Caco-2 (cell line): ENCODE measurements around the gene MS4A6E. TPM values are rescaled to one million over a fixed set of nuclear protein-coding genes. Genes with fewer than 3 reads are reported as not detected.
"Not testable (repeated sequence)": the region's sequence is repeated elsewhere in the genome, so short reads cannot be mapped to it uniquely, and the experiment has no call there.

ENCODE experiments used
- BruUV-seq: library from RNA; stranded (reverse); fragments of 400-500 nt; replicated peaks from 2 replicates; lab custom pipeline; 2021; lab: Mats Ljungman, UMichigan
- CTCF ChIA-PET: fragments of 300-600 bp; sonication (Branson Sonifier 250); formaldehyde crosslinking; loops from one replicate; lab custom pipeline; 2022; ENCODE audit warnings: antibody characterized with exemption; lab: Charles Lee
- POLR2A ChIA-PET: fragments of 300-600 bp; sonication (Branson Sonifier 250); formaldehyde crosslinking; loops from one replicate; lab custom pipeline; 2022; ENCODE audit warnings: antibody characterized with exemption; lab: Charles Lee
- DNase-seq, 2 experiments: peaks; one replicate each; pipeline versions ENCODE4 v3.0.0 to v3.0.0-alpha.2; 2020 to 2022
- H3K27me3 ChIP-seq: replicated peaks from 2 replicates; pipeline ENCODE4 v1.6.0; 2011; ENCODE audit warnings: low read length; ENCODE audit not compliant: control insufficient read depth, insufficient read depth
- H3K36me3 ChIP-seq: 2 replicates; pipeline ENCODE4 v1.5.1; 2011; ENCODE audit warnings: low read length; ENCODE audit not compliant: control insufficient read depth, insufficient read depth
- H3K4me1 ChIP-seq: fragments of 250-450 bp; sonication (Bioruptor Pico); 2 replicates; pipeline ENCODE4 v1.5.1; 2020; ENCODE audit warnings: mild to moderate bottlenecking
- H3K4me3 ChIP-seq: 2 replicates; pipeline ENCODE4 v1.5.1; 2011; ENCODE audit warnings: low read depth, mild to moderate bottlenecking, control low read depth, low read length
- H3K9me3 ChIP-seq: fragments of 250-450 bp; sonication (Bioruptor Pico); 2 replicates; pipeline ENCODE4 v1.5.1; 2020; ENCODE audit warnings: mild to moderate bottlenecking, moderate library complexity
- H3K27ac Mint-ChIP-seq: one replicate; pipeline ENCODE4 v1.8.0; 2022; ENCODE audit warnings: mixed read lengths; ENCODE audit not compliant: unreplicated experiment
- H3K27me3 Mint-ChIP-seq: one replicate; pipeline ENCODE4 v1.8.0; 2022; ENCODE audit warnings: mixed read lengths; ENCODE audit not compliant: insufficient read depth, unreplicated experiment
- H3K36me3 Mint-ChIP-seq: one replicate; pipeline ENCODE4 v1.8.0; 2022; ENCODE audit warnings: mild to moderate bottlenecking, mixed read lengths; ENCODE audit not compliant: insufficient read depth, unreplicated experiment
- H3K4me1 Mint-ChIP-seq: one replicate; pipeline ENCODE4 v1.8.0; 2022; ENCODE audit warnings: low read depth, mixed read lengths; ENCODE audit not compliant: unreplicated experiment
- H3K4me3 Mint-ChIP-seq: one replicate; pipeline ENCODE4 v1.8.0; 2022; ENCODE audit warnings: mild to moderate bottlenecking, moderate library complexity, mixed read lengths; ENCODE audit not compliant: unreplicated experiment
- H3K9me3 Mint-ChIP-seq: one replicate; pipeline ENCODE4 v1.8.0; 2022; ENCODE audit warnings: mixed read lengths; ENCODE audit not compliant: unreplicated experiment
- CTCF ChIP-seq, 2 experiments: fragments of 200-600 bp in 1 of 2; IDR thresholded peaks; 1 replicate in 1 of 2; 2 replicates in 1 of 2; pipeline versions ENCODE4 v1.5.1 to v1.8.0; 2011 to 2022; ENCODE audit warnings: antibody characterized with exemption in 1 of 2, control low read depth in 1 of 2, inconsistent platforms in 1 of 2, low read depth in 1 of 2, low read length in 1 of 2, mild to moderate bottlenecking in 1 of 2, moderate library complexity in 1 of 2; ENCODE audit not compliant: insufficient read depth in 1 of 2, severe bottlenecking in 1 of 2, unreplicated experiment in 1 of 2
- intact Hi-C: fragments of 100-400 bp; cut with micrococcal nuclease; formaldehyde crosslinking; loops from one replicate; pipeline ENCODE4 v1.10.0; 2022; ENCODE audit not compliant: unreplicated experiment
- total RNA-seq: library from RNA; stranded (reverse); gene quantifications from 2 replicates; pipeline ENCODE4 v1.2.3, GENCODE V29; 2022

MS4A6E gene
- total RNA-seq, 1 experiment from 2014 or later = not detected

GRCh38 chr11:60292145-60292544 lies 34.9 kb upstream of the MS4A6E start:
- no peaks in the 10 kb centered on the region; the same call in 1 of the 2 replicates for H3K27me3 ChIP-seq
- H3K4me3 Mint-ChIP-seq = no peak overlapping the region
- H3K9me3 Mint-ChIP-seq = peaks cover 11% of the 10 kb centered on the region
- no peaks in the 10 kb centered on the region for H3K4me1 ChIP-seq
- H3K27me3 Mint-ChIP-seq = peaks cover 7% of the 10 kb centered on the region
- no peaks in the 10 kb centered on the region for H3K9me3 ChIP-seq
- H3K36me3 Mint-ChIP-seq = no peaks in the 10 kb centered on the region
- no peaks in the 10 kb centered on the region for H3K36me3 ChIP-seq
- no peak for TF ChIP-seq CTCF (IDR thresholded peaks at IDR 0.05; ENCODE audit: insufficient read depth in 1 of 2, low read depth in 1 of 2, low read length in 1 of 2, severe bottlenecking in 1 of 2, unreplicated experiment in 1 of 2)
- no peaks in the 10 kb centered on the region for H3K4me1 Mint-ChIP-seq
- no TSS peak for BruUV-seq
- intact Hi-C loops = no loop called here
- ChIA-PET POLR2A (no interaction called here), CTCF (no interaction called here)
- H3K4me3 ChIP-seq = no peak overlapping the region
- no peak overlapping the region for H3K27ac Mint-ChIP-seq
- no peak for DNase-seq

GRCh38 chr11:60301178-60301577 lies 25.9 kb upstream of the MS4A6E start:
- no peak overlapping the region for H3K27ac Mint-ChIP-seq
- BruUV-seq = no TSS peak

GRCh38 chr11:60301884-60302283 lies 25.2 kb upstream of the MS4A6E start:
- H3K36me3 ChIP-seq, intact Hi-C loops, DNase-seq, H3K4me3 ChIP-seq, BruUV-seq, H3K4me1 Mint-ChIP-seq, H3K27ac Mint-ChIP-seq, H3K9me3 Mint-ChIP-seq, H3K27me3 ChIP-seq, H3K9me3 ChIP-seq, POLR2A ChIA-PET, H3K4me1 ChIP-seq, CTCF ChIA-PET, H3K4me3 Mint-ChIP-seq, H3K36me3 Mint-ChIP-seq: not testable (repeated sequence)
- peaks cover 10% of the 10 kb centered on the region for H3K27me3 Mint-ChIP-seq

More at GRCh38 chr11:60301178-60301577, 25.9 kb upstream of the MS4A6E start:
- Mint-ChIP-seq H3K36me3 (no peaks in the 10 kb centered on the region), H3K4me3 (no peak overlapping the region), H3K9me3 (no peaks in the 10 kb centered on the region), H3K4me1 (no peaks in the 10 kb centered on the region), H3K27me3 (peaks cover 16% of the 10 kb centered on the region)
- Histone ChIP-seq H3K27me3 (no peaks in the 10 kb centered on the region), H3K9me3 (no peaks in the 10 kb centered on the region), H3K36me3 (no peaks in the 10 kb centered on the region), H3K4me3 (no peak overlapping the region), H3K4me1 (no peaks in the 10 kb centered on the region)
- no peak for TF ChIP-seq CTCF (IDR thresholded peaks at IDR 0.05; ENCODE audit: insufficient read depth in 1 of 2, low read depth in 1 of 2, low read length in 1 of 2, severe bottlenecking in 1 of 2, unreplicated experiment in 1 of 2)
- intact Hi-C loops = no loop called here
- ChIA-PET POLR2A (no interaction called here), CTCF (no interaction called here)
- no peak for DNase-seq

GRCh38 chr11:60303661-60304060 lies 23.4 kb upstream of the MS4A6E start:
- H3K36me3 Mint-ChIP-seq = no peaks in the 10 kb centered on the region
- H3K4me3 ChIP-seq = no peak overlapping the region
- ChIA-PET POLR2A (no interaction called here), CTCF (no interaction called here)
- H3K4me3 Mint-ChIP-seq = no peak overlapping the region
- no peak for TF ChIP-seq CTCF (IDR thresholded peaks at IDR 0.05; ENCODE audit: insufficient read depth in 1 of 2, low read depth in 1 of 2, low read length in 1 of 2, severe bottlenecking in 1 of 2, unreplicated experiment in 1 of 2)
- H3K27me3 Mint-ChIP-seq = peaks cover 10% of the 10 kb centered on the region
- H3K9me3 ChIP-seq = no peaks in the 10 kb centered on the region
- no peaks in the 10 kb centered on the region for H3K36me3 ChIP-seq
- H3K27me3 ChIP-seq = no peaks in the 10 kb centered on the region
- H3K27ac Mint-ChIP-seq = no peak overlapping the region
- no peaks in the 10 kb centered on the region for H3K4me1 Mint-ChIP-seq
- BruUV-seq = no TSS peak
- no peaks in the 10 kb centered on the region for H3K4me1 ChIP-seq
- intact Hi-C loops = no loop called here
- H3K9me3 Mint-ChIP-seq = no peaks in the 10 kb centered on the region
- no peak for DNase-seq
